ENCODE measurements around the gene SPINT3.
A peak's percentile ranks its signal among the peaks of the same experiment; 100 is the strongest.

- TF ChIP-seq CTCF (conservative IDR thresholded peaks at IDR 0.05) (peak; percentile 8; the same call in 1 of the 2 replicates), ZFX (IDR thresholded peaks at IDR 0.05) (no peak)
These were observed 22.9 kb upstream of the SPINT3 start for GRCh38 chr20:45538209-45538799.
